GM21825 (cell line): ENCODE data around the gene AMMECR1L.
"Not testable (repeated sequence)": the region's sequence is repeated elsewhere in the genome, so short reads cannot be mapped to it uniquely, and the experiment has no call there.

ENCODE experiments used
- ATAC-seq: cut with Tn5 transposase; IDR thresholded peaks from one replicate; pipeline ENCODE4 v1.9.1; 2021; ENCODE audit warnings: mild to moderate bottlenecking, moderate library complexity; ENCODE audit not compliant: unreplicated experiment

AMMECR1L gene

DNA sequence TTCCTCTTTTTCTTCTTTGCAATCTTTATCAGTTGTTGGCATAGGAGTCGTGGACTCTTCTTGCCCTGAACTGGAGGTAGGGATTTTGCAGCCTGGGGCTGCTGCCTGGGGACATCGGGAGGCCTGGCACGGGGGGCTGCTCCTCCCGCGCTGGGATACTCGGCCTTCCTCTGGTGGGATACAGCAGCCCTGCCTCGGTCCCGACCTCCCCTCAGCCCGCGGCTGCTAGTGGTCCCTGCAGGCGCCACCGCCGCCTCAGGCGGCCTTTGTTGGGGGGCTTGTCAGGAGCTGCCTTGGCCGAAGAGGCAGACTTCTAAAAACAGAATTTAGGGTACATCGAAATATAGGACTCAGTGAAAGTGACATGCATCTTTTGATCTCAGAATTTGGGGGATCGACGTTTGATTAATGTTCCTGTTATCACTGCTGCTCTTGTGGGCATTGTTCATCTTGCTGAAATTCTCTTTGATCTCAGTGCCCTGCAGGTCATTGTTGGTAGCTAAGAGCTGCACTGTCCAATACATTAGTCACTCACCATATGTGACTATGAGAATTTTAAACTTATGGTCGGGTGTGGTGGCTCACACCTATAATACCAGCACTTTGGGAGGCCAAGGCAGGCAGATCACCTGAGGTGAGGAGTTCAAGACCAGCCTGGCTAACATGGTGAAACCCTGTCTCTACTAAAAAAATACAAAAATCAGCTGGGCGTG, 44.1 kb downstream of the AMMECR1L start:
- ATAC-seq, result no peak

- ATAC-seq, result no peak
These were observed 44.9 kb downstream of the AMMECR1L start for GRCh38 chr2:127840893-127841292.

GRCh38 chr2:127834951-127835350, 50.8 kb downstream of the AMMECR1L start:
- ATAC-seq, result no peak

DNA sequence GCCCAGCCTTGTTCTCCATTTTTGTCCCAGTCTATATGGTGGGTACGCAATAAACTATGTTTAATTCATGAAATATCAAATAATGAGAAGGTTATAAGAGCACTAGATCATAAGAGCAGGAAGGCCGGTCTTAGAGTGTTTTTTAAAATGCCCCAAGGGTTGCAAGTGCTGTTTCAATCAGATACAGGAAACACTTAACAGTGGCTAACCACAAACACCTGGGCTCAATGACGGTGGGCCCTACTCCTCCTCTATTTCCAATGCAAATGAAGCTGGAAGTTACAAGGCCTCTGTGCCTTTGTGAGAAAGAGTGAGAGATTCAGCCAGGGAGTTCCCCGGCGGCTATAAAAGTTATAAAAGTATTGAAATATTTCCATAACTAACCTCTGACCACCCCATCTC, 55.9 kb downstream of the AMMECR1L start:
- ATAC-seq, result peak; percentile 99

DNA sequence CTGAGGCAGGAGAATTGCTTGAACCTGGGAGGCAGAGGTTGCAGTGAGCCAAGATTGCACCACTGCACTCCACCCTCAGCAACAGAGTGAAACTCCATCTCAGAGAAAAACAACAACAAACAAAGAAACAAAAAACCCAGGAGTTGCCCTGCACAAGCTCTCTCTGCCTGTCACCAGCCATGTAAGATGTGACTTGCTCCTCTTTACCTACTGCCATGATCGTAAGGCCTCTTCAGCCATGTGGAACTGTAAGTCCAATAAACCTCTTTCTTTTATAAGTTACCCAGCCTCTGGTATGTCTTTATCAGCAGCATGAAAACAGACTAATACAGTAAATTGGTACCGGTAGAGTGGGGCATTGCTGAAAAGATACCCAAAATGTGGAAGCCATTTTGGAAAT, 59.0 kb downstream of the AMMECR1L start:
- ATAC-seq, result not testable (repeated sequence)

- ATAC-seq, result no peak
These were observed 59.7 kb downstream of the AMMECR1L start for GRCh38 chr2:127826047-127826446.

DNA sequence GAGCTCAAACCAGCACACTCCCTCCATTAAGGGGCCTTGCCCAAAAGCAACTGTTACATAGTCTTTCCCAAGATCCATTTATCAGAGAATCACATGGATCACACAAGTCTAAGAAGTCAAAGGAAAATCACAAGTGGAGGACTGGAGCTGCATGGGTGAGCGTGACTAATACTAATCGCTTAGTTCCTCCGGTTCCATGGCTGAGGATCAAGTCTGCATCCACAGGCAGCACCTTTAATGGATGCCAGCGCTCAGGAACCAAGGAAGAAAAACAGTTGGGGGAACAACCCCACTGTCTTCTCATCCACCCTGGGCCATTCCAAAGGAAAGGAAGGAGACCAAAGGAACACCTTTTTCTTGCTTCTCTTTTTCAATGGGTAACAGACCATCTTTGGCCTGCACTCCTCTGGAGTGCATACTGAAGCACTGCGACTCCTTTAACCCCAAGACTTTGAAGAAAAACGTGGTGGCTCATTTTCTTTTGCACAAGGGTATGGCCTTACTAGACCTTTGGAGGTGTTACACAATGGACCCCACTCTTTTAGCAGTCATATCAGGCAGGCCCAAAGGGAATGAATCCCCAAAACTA, 65.6 kb downstream of the AMMECR1L start:
- no peak for ATAC-seq

GRCh38 chr2:127818794-127819425, 66.8 kb downstream of the AMMECR1L start:
- ATAC-seq, result no peak

DNA sequence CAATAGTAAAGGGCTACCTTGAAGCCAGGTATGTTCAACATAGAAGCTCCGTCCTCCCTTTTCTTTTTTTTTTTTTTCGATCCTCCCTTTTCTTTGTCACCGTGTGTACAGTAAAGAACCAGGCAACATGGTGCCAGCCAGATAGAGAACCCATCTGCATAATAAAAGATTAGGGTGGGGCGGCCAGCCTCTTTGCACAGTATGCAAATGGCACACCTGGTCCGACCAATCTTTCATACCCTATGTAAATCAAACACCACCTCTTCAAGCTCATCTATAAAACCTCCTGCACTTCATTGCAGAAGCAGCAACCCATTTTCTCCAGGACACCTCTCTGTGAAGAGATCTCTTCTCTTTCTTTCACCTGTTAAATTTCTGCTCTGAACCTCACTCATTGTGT, 67.5 kb downstream of the AMMECR1L start:
- no peak for ATAC-seq

GRCh38 chr2:127814677-127815076, 71.1 kb downstream of the AMMECR1L start:
- ATAC-seq, result no peak

- not testable (repeated sequence) for ATAC-seq
These were observed 73.3 kb downstream of the AMMECR1L start for GRCh38 chr2:127812441-127812840.
